Measurements from ENCODE around the gene EYS. TPM values are rescaled to one million over a fixed set of nuclear protein-coding genes. Genes with fewer than 3 reads are reported as not detected.

The EYS gene
- polyA plus RNA-seq, 1 of the 3 experiments (the other 2 are of a cell fraction), result 0.05 TPM

- peaks cover 12 to 25% of the 10 kb centered on the region in 2 experiments for H3K36me3 ChIP-seq (replicated peaks in 1 of 2; ENCODE audit: control insufficient read depth in 1 of 2, insufficient read depth in 2 of 2, low read length in 1 of 2)
- POLR2A ChIA-PET, result no interaction called here
- no peak overlapping the region for H3K4me3 ChIP-seq (ENCODE audit: low read depth in 2 of 2, low read length in 1 of 2)
- H3K27ac ChIP-seq (ENCODE audit: low read depth in 2 of 2, low read length in 1 of 2), result no peak overlapping the region
- H3K9me2 ChIP-seq, result no peaks in the 10 kb centered on the region
- peaks cover 0 to 5% of the 10 kb centered on the region in 2 experiments; a peak in 1 of 4 replicates for H3K4me1 ChIP-seq (ENCODE audit: control insufficient read depth in 1 of 2, insufficient read depth in 2 of 2, low read depth in 1 of 2, low read length in 1 of 2)
- H3K4me2 ChIP-seq, result no peak overlapping the region
- no peak overlapping the region for H3K9ac ChIP-seq
- peaks cover 64% of the 10 kb centered on the region for H3K79me2 ChIP-seq (ENCODE audit: insufficient read depth)
- WGBS (ENCODE audit: low lambda C conversion rate), result 86% methylated on average over 3 of the region's 3 CpGs
- no peak for DNase-seq
- H3K9me3 ChIP-seq, result no peaks in the 10 kb centered on the region
- H3F3A ChIP-seq (replicated peaks; ENCODE audit: insufficient read depth), result peaks cover 3% of the 10 kb centered on the region
- TF ChIP-seq PBX3 (IDR thresholded peaks at IDR 0.05), result no peak
- no peak for TF ChIP-seq POLR2AphosphoS5 (IDR thresholded peaks at IDR 0.05; ENCODE audit: low read depth, low read length)
- no peak for TF ChIP-seq EZH2phosphoT487 (IDR thresholded peaks at IDR 0.05; ENCODE audit: borderline replicate concordance, low read depth)
- TF ChIP-seq YY1 (IDR thresholded peaks at IDR 0.05; ENCODE audit: low read depth), result no peak
- no peak for TF ChIP-seq RCOR1 (IDR thresholded peaks at IDR 0.05; ENCODE audit: low read length)
- no peak for TF ChIP-seq CTCF (IDR thresholded peaks at IDR 0.05)
- TF ChIP-seq GABPA (IDR thresholded peaks at IDR 0.05; ENCODE audit: low read depth), result no peak
- no peak for TF ChIP-seq RXRA (IDR thresholded peaks at IDR 0.05; ENCODE audit: borderline replicate concordance, low read depth)
- no peak for TF ChIP-seq EP300 (IDR thresholded peaks at IDR 0.05; ENCODE audit: borderline replicate concordance in 1 of 2, low read depth in 1 of 2, low read length in 1 of 2)
- TF ChIP-seq USF1 (IDR thresholded peaks at IDR 0.05; ENCODE audit: borderline replicate concordance, low read depth), result no peak
- no peak for TF ChIP-seq USF2 (IDR thresholded peaks at IDR 0.05; ENCODE audit: borderline replicate concordance, low read depth, low read length)
- TF ChIP-seq FOXM1 (IDR thresholded peaks at IDR 0.05; ENCODE audit: low read depth), result no peak
- TF ChIP-seq JUND (IDR thresholded peaks at IDR 0.05), result no peak
- TF ChIP-seq REST (IDR thresholded peaks at IDR 0.05; ENCODE audit: low read depth, low read length), result no peak
- no peak for TF ChIP-seq NFIC (IDR thresholded peaks at IDR 0.05; ENCODE audit: borderline replicate concordance)
- H3K27me3 ChIP-seq (ENCODE audit: insufficient read depth), result no peaks in the 10 kb centered on the region
- CTCF ChIA-PET, result no interaction called here
- H4K20me1 ChIP-seq (ENCODE audit: insufficient read depth), result peaks cover 47% of the 10 kb centered on the region
- H2AFZ ChIP-seq (ENCODE audit: low read depth), result no peak overlapping the region
These were observed 2032.4 kb downstream of the EYS start for GRCh38 chr6:63674635-63675034.

All from SK-N-SH (cell line).